Pancreas (tissue), 10 donors: ENCODE data around the gene ARL6IP6. TPM values are rescaled to one million over a fixed set of nuclear protein-coding genes. Genes with fewer than 3 reads are reported as not detected.
"Not testable (repeated sequence)": the region's sequence is repeated elsewhere in the genome, so short reads cannot be mapped to it uniquely, and the experiment has no call there.

Source experiments
- ATAC-seq, 4 donors: fragments of 200-7000 bp; cut with Tn5 transposase; one replicate each; pipeline versions ENCODE4 v1.8.0 to v1.9.1; 2020; ENCODE audit warnings: mild to moderate bottlenecking in 4 of 4, moderate library complexity in 4 of 4
- DNase-seq, 6 donors: peaks; one replicate each; pipeline ENCODE4 v3.0.0-alpha.2; 2020
- FAIRE-seq: peaks from 2 replicates; lab custom pipeline; 2012; peaks lifted over from hg19 to GRCh38; lab: Jason Lieb, UNC
- H3K27ac ChIP-seq, 4 donors: fragments of 200-600 bp; sonication (generic); 1 replicate in 3 of 4; 2 replicates in 1 of 4; pipeline versions ENCODE4 v1.5.0 to v1.8.0; 2020
- H3K27me3 ChIP-seq, 4 donors: fragments of 200-600 bp; one replicate each; pipeline ENCODE4 v1.8.0; 2021
- H3K36me3 ChIP-seq, 3 donors: fragments of 200-600 bp; sonication (generic) in 1 of 3; one replicate each; pipeline versions ENCODE4 v1.5.0 to v1.8.0; 2020 to 2021
- H3K4me1 ChIP-seq, 3 donors: fragments of 200-600 bp; one replicate each; pipeline ENCODE4 v1.8.0; 2021
- H3K4me3 ChIP-seq, 4 donors: fragments of 200-600 bp; sonication (generic) in 2 of 4; one replicate each; pipeline versions ENCODE4 v1.5.0 to v1.8.0; 2020 to 2021
- H3K9me3 ChIP-seq, 4 donors: fragments of 200-600 bp; one replicate each; pipeline ENCODE4 v1.8.0; 2021
- WGBS, 2 donors: extraction: QIAGEN DNeasy Blood & Tissue Kit; methylation state at CpG; one replicate each; pipeline ENCODE4 v1.1.7; 2013; 5-methylcytosine and 5-hydroxymethylcytosine counted together
- intact Hi-C, 3 donors: fragments of 100-400 bp; cut with DNase I; formaldehyde crosslinking; loops; one replicate each; pipeline versions ENCODE4 v1.11.1 to v1.14.2; 2022
- polyA plus RNA-seq, 2 donors: library from polyadenylated mRNA; stranded (reverse); fragments of 200-250 nt; gene quantifications; one replicate each; pipeline ENCODE4 v1.2.3, GENCODE V29; 2013
- total RNA-seq, 6 donors: library from RNA; stranded (reverse); fragmentation: NEBNext Ultra II Directional in 4 of 6; extraction: Animal tissue kit (Norgen Biotek cat#: 25700) in 4 of 6; gene quantifications; one replicate each; pipeline versions ENCODE4 v1.2.1 to v1.2.4, GENCODE V29; 2021 to 2023
- TF ChIP-seq, protein P1 (sequence below), 4 donors: fragments of 200-600 bp; sonication (generic) in 3 of 4; IDR thresholded peaks; one replicate each; pipeline versions ENCODE4 v1.5.0 to v1.8.0; 2021; ENCODE audit warnings: antibody characterized with exemption in 4 of 4
- donor health status: healthy with polysubstance abuse.
- donor health status: DM: no; HTN: no; CAD: no; lungs with moderate emphysema.
- donor health status: DM: no; HTN: no; CAD: no.
- donor health status: control.
- donor health status: control.
- donor health status: Bipolar disorder and iron deficiency.
- donor health status: DM: yes; HTN: yes; CAD: no.
- donor health status: DM: no; HTN: no; CAD: no.
- donor health status: DM: no; HTN: no; CAD: no.
- donor health status: DM: yes; HTN: yes; CAD: no.

The ARL6IP6 gene
- total and polyA plus RNA-seq, 8 donors = 2.1 to 7.9 (median 3.5) TPM

DNA sequence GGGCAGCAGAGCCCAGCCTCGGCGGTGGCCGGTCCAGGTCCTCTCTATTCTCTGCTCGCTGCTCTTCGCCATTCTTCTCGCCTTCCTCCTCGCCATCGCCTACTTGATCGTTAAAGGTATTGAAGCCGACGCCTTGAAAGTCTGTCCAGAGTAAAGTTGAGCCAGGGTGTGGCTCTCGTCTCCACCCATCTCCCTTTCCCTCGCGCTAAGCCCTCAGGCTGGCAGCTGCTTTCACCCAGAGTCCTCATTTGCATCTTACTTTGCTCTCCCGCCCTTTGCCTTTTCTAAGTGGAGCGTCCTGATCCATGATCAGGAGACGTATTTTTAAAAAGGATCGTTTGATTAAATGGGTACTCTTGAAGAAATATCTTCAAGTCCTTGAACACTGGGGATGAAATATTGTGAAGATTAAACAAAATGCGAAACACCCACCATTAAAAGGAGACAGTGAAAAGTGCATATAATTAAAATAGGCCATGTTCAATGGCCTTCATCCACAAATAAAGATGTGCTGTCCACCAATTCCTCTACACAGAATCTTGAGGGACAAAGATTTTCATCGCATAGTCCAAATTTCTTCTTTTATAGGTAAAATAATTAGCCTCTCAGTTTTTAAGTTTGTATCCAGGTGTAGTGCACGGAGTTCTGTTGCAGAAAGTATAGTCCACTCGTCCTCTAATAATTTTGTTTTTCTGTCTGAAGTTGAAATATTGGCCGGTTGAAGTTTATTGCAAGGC, 657 bp downstream of the ARL6IP6 start:
- FAIRE-seq (no peak), DNase-seq (no peak), ATAC-seq (peak in 2 of 4 donors; percentile 1 to 3)
- Histone ChIP-seq H3K9me3 (no peaks in the 10 kb centered on the region), H3K4me1 (peaks cover 7 to 21% (median 20%) of the 10 kb centered on the region in 3 donors), H3K27me3 (no peaks in the 10 kb centered on the region), H3K4me3 (peak overlapping the region; percentile 62 to 96 (median 92)), H3K27ac (peak overlapping the region; percentile 95 to 99 (median 98)), H3K36me3 (peaks cover 0 to 5% (median 0%) of the 10 kb centered on the region in 3 donors)
- WGBS, 2 donors = 2 to 3% methylated on average over 22 to 23 of the region's 23 CpGs
- intact Hi-C loops = no loop called here
- TF ChIP-seq, protein P1, sequence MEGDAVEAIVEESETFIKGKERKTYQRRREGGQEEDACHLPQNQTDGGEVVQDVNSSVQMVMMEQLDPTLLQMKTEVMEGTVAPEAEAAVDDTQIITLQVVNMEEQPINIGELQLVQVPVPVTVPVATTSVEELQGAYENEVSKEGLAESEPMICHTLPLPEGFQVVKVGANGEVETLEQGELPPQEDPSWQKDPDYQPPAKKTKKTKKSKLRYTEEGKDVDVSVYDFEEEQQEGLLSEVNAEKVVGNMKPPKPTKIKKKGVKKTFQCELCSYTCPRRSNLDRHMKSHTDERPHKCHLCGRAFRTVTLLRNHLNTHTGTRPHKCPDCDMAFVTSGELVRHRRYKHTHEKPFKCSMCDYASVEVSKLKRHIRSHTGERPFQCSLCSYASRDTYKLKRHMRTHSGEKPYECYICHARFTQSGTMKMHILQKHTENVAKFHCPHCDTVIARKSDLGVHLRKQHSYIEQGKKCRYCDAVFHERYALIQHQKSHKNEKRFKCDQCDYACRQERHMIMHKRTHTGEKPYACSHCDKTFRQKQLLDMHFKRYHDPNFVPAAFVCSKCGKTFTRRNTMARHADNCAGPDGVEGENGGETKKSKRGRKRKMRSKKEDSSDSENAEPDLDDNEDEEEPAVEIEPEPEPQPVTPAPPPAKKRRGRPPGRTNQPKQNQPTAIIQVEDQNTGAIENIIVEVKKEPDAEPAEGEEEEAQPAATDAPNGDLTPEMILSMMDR (IDR thresholded peaks at IDR 0.05) = no peak

- no peak for ATAC-seq
- Histone ChIP-seq H3K4me3 (no peak overlapping the region), H3K27me3 (no peaks in the 10 kb centered on the region), H3K4me1 (peaks cover 7 to 15% (median 12%) of the 10 kb centered on the region in 3 donors), H3K36me3 (peaks cover 0 to 11% (median 0%) of the 10 kb centered on the region in 3 donors), H3K9me3 (no peaks in the 10 kb centered on the region), H3K27ac (no peak overlapping the region)
- 84 to 85% methylated on average over 2 of the region's 2 CpGs for WGBS, 2 donors
- intact Hi-C loops = no loop called here
- no peak for FAIRE-seq
- TF ChIP-seq, protein P1 (IDR thresholded peaks at IDR 0.05) = no peak
- no peak for DNase-seq
These were observed 2.4 kb downstream of the ARL6IP6 start for GRCh38 chr2:152720794-152721193.

DNA sequence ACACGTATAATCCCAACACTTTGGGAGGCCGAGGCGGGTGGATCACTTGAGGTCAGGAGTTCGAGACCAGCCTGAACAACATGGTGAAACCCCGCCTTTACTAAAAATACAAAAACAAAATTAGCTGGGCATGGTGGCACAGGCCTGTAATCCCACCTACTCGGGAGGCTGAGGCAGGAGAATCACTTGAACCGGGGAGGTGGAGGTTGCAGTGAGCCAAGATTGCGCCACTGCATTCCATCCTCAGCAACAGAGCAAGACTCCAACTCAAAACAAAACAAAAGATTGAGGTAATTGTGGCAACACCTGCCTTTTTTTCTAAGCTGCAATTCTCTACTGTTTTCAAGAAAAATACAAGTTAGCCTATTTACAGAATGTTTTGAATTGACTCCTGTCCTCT, 4.2 kb downstream of the ARL6IP6 start:
- H3K4me3 ChIP-seq, intact Hi-C loops, ATAC-seq, H3K27me3 ChIP-seq, H3K4me1 ChIP-seq, H3K27ac ChIP-seq, H3K9me3 ChIP-seq, FAIRE-seq, DNase-seq: not testable (repeated sequence)
- peaks cover 0 to 11% (median 0%) of the 10 kb centered on the region in 3 donors for H3K36me3 ChIP-seq
- 96 to 97% methylated on average over 8 of the region's 8 CpGs for WGBS, 2 donors

DNA sequence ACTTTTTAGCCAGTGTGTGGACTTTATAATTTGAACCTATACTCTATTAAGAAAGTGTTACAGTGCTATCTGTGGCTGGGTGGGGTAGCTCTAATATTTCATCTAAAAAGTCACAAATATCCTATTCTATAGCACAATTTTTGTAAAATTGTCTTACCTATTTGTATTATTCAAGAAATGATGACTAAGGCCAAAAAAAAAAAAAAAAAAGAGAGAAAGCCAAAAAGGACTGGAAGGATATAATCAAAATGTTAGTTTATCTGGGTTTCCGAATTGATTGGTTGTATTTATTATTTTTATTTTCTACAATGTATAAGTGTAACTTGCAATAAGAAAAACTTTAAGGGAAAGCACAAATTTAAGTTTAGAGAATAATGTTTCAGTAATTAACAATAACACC, 5.5 kb downstream of the ARL6IP6 start:
- Histone ChIP-seq H3K4me1 (peaks cover 0 to 7% (median 6%) of the 10 kb centered on the region in 3 donors), H3K4me3 (no peak overlapping the region), H3K27me3 (no peaks in the 10 kb centered on the region), H3K9me3 (no peaks in the 10 kb centered on the region), H3K36me3 (peaks cover 0 to 11% (median 0%) of the 10 kb centered on the region in 3 donors), H3K27ac (no peak overlapping the region)
- WGBS, 2 donors = 81 to 100% methylated on average over 1 of the region's 1 CpG
- DNase-seq (no peak), FAIRE-seq (peak; percentile 37), ATAC-seq (no peak)
- intact Hi-C loops = no loop called here
- TF ChIP-seq, protein P1 (IDR thresholded peaks at IDR 0.05) = no peak

GRCh38 chr2:152729844-152730243, 11.4 kb downstream of the ARL6IP6 start:
- no peak overlapping the region for H3K4me3 ChIP-seq
- intact Hi-C loops = no loop called here
- TF ChIP-seq, protein P1 (IDR thresholded peaks at IDR 0.05) = no peak
- peaks cover 0 to 3% (median 0%) of the 10 kb centered on the region in 3 donors for H3K4me1 ChIP-seq
- FAIRE-seq (no peak), ATAC-seq (no peak), DNase-seq (no peak)
- H3K27ac ChIP-seq = no peak overlapping the region
- H3K27me3 ChIP-seq = no peaks in the 10 kb centered on the region
- peaks cover 0 to 5% (median 0%) of the 10 kb centered on the region in 3 donors for H3K36me3 ChIP-seq
- 90 to 92% methylated on average over 2 of the region's 2 CpGs for WGBS, 2 donors
- no peaks in the 10 kb centered on the region for H3K9me3 ChIP-seq
